Keratinocyte (primary cell): ENCODE data around the gene HEXD.

Source experiments
- EZH2 ChIP-seq: IDR thresholded peaks from one replicate; pipeline ENCODE4 v1.6.1; 2012; ENCODE audit warnings: inconsistent platforms, mild to moderate bottlenecking, low read length, moderate library complexity
- TF ChIP-seq, protein P1 (sequence below), 3 experiments: IDR thresholded peaks in 1 of 3; conservative IDR thresholded peaks in 1 of 3; optimal IDR thresholded peaks in 1 of 3; 2 replicates in 2 of 3; 3 replicates in 1 of 3; pipeline versions ENCODE3 to v1.5.1; 2011; ENCODE audit warnings: low read length in 3 of 3, mild to moderate bottlenecking in 3 of 3, moderate library complexity in 2 of 3, control low read depth in 1 of 3, inconsistent platforms in 1 of 3; ENCODE audit not compliant: insufficient read depth in 2 of 3; ENCODE audit errors: extremely low read depth in 1 of 3

DNA sequence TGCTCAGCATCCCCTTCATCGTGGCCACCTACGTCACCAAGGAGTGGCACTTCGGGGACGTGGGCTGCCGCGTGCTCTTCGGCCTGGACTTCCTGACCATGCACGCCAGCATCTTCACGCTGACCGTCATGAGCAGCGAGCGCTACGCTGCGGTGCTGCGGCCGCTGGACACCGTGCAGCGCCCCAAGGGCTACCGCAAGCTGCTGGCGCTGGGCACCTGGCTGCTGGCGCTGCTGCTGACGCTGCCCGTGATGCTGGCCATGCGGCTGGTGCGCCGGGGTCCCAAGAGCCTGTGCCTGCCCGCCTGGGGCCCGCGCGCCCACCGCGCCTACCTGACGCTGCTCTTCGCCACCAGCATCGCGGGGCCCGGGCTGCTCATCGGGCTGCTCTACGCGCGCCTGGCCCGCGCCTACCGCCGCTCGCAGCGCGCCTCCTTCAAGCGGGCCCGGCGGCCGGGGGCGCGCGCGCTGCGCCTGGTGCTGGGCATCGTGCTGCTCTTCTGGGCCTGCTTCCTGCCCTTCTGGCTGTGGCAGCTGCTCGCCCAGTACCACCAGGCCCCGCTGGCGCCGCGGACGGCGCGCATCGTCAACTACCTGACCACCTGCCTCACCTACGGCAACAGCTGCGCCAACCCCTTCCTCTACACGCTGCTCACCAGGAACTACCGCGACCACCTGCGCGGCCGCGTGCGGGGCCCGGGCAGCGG is 43.4 kb upstream of the HEXD start:
- TF ChIP-seq, protein P1, sequence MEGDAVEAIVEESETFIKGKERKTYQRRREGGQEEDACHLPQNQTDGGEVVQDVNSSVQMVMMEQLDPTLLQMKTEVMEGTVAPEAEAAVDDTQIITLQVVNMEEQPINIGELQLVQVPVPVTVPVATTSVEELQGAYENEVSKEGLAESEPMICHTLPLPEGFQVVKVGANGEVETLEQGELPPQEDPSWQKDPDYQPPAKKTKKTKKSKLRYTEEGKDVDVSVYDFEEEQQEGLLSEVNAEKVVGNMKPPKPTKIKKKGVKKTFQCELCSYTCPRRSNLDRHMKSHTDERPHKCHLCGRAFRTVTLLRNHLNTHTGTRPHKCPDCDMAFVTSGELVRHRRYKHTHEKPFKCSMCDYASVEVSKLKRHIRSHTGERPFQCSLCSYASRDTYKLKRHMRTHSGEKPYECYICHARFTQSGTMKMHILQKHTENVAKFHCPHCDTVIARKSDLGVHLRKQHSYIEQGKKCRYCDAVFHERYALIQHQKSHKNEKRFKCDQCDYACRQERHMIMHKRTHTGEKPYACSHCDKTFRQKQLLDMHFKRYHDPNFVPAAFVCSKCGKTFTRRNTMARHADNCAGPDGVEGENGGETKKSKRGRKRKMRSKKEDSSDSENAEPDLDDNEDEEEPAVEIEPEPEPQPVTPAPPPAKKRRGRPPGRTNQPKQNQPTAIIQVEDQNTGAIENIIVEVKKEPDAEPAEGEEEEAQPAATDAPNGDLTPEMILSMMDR (optimal IDR thresholded peaks at IDR 0.05 in 1 of 3, IDR thresholded peaks at IDR 0.05 in 1 of 3, conservative IDR thresholded peaks at IDR 0.05 in 1 of 3; ENCODE audit: extremely low read depth in 1 of 3, insufficient read depth in 2 of 3, low read length in 3 of 3) = no peak
- TF ChIP-seq EZH2 = peak; percentile 33
